HG02763 (cell line): ENCODE data around the gene RALGAPB.
"Not testable (repeated sequence)": the region's sequence is repeated elsewhere in the genome, so short reads cannot be mapped to it uniquely, and the experiment has no call there.

ENCODE experiments used
- ATAC-seq: cut with Tn5 transposase; IDR thresholded peaks from one replicate; pipeline ENCODE4 v1.9.1; 2021; ENCODE audit warnings: mild to moderate bottlenecking, moderate library complexity; ENCODE audit not compliant: unreplicated experiment

The RALGAPB gene

DNA sequence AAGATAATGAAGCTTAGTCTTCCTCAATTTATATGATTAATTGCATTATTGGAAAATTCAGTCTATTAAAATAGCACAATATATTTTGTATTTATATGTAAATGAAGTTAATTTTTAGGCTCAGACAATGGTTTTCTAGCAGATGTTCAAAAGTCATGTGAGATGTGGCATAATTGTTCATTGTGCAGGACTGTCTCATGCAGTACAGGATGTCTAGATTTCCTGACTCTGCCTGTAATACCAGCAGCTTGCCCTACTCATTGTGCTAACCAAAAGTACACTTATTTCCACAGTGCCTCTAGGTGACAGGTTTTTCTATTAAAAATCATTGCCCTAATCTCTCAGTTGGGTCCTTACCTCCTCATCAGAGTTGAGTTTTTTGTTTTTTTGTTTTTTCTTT, 12.4 kb downstream of the RALGAPB start:
- no peak for ATAC-seq

GRCh38 chr20:38489181-38489580, 16.5 kb downstream of the RALGAPB start:
- ATAC-seq = no peak

DNA sequence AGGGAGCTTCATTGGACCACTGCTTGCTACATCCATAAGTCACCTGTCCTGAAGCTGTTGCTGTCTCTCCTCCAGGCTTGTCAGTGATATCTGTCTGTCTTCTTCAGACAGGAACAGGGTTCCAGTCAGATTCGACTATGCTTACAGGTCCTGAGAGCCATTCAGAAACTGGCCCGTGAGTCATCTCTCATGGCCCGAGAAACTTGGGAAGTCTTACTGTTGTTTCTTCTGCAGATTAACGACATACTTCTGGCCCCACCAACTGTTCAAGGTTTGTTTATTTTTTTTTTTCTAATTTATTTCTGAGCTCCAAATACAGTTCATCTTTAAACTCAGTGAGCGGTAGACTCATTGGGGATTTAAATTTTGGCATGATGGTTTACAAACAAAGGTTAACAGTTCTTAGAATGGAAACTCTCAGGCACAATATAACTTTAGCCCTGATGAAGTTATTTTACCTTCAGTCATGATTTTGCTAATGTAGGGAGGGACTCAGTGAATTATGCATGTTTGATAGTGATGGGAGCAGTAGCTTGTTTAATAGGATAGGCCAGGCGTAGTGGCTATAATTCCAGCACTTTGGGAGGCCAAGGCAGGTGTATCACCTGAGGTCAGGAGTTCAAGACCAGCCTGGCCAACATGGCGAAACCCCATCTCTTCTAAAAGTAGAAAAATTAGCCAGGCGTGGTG, 24.7 kb downstream of the RALGAPB start:
- ATAC-seq = no peak

GRCh38 chr20:38498909-38499308, 26.3 kb downstream of the RALGAPB start:
- no peak for ATAC-seq

GRCh38 chr20:38499366-38499765, 26.7 kb downstream of the RALGAPB start:
- no peak for ATAC-seq

- ATAC-seq = no peak
Measured at GRCh38 chr20:38501858-38502436, 29.3 kb downstream of the RALGAPB start.

DNA sequence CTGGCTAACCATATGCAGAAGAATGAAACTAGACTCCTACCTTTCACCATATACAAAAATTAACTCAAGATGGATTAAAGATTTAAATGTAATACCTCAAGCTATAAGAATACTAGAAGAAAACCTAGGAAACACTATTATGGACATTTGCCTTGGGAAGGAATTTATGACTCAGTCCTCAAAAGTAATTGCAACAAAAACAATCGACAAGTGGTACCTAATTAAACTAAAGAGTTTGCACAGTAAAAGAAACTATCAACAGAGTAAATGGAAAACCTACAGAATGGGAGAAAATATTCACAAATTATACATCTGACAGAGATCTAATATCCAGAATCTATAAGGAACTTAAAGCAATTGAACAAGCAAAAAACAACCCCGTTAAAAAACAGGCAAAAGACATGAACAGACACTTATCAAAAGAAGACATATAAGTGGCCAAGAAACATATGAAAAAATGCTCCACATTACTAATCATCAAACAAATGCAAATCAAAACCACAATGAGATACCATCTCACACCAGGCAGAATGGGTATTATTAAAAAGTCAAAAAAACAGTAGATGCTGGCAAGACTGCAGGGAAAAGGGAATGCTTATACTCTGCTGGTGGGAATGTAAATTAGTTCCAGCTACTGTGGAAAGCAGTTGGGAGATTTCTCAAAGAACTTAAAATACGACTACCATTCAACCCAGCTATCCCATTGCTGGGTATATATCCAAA, 31.9 kb downstream of the RALGAPB start:
- no peak for ATAC-seq

DNA sequence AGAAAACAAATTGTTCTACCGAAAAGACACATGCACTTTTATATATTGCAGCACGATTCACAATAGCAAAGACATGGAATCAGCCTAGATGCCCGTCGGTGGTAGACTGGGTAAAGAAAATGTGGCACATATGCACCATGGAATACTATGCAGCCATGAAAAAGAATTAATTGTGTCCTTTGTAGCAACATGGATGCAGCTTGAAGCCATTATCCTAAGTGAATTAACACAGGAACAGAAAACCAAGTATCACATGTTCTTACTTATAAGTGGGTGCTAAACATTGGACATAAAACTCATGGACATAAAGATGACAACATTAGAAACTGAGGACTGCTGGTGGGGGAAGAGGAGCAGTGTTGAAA, 32.4 kb downstream of the RALGAPB start:
- no peak for ATAC-seq

DNA sequence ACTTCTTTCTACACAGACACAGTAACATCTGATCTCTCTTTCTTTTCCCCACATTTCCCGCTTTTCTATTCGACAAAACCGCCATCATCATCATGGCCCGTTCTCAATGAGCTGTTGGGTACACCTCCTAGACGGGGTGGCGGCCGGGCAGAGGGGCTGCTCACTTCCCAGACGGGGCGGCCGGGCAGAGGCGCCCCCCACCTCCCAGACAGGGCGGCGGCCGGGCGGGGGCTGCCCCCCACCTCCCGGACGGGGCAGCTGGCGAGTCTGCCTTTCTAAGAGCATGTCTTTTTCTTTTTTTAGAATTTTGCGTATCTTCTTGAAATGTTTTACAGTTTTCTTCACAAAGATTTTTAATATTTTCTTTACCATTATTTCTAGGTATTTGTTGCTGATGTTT, 39.1 kb downstream of the RALGAPB start:
- ATAC-seq = not testable (repeated sequence)

- ATAC-seq = no peak
Measured at GRCh38 chr20:38514185-38514584, 41.5 kb downstream of the RALGAPB start.

DNA sequence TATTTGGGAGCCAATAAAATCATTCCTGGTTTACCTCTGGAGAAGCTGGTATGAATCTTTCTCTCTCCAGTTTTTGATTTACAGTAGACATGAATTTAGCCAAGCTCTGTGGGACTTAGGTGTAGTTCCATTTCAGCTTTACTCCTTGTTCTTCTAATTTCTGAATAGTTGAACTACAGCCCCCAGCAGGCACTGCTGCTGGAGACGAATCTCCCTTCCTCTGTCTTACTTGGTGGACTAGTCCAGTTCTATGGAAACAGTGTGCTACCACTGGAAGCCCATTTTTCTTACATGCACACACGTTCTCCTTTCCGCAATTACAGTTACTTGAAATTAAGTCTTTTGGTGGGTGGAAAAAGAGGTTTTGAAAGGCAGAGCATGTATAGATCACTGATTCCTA, 42.3 kb downstream of the RALGAPB start:
- no peak for ATAC-seq

DNA sequence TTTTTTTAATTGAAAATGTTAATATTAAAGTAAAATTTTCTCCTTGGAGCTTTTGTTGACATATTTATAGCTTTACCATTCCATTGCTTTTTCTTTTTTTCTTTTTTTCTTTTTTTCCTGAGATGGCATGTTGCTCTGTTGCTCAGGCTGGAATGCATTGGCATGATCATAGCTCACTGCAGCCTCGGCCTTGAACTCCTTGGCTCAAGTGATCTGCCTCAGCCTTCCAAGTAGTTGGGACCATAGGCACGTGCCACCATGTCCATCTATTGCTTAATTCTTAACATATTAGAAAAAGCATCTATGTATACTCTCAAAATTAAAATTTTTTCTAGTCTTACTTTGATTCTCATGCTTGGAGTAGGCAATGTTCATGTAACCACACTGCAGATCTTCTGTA, 43.0 kb downstream of the RALGAPB start:
- no peak for ATAC-seq

DNA sequence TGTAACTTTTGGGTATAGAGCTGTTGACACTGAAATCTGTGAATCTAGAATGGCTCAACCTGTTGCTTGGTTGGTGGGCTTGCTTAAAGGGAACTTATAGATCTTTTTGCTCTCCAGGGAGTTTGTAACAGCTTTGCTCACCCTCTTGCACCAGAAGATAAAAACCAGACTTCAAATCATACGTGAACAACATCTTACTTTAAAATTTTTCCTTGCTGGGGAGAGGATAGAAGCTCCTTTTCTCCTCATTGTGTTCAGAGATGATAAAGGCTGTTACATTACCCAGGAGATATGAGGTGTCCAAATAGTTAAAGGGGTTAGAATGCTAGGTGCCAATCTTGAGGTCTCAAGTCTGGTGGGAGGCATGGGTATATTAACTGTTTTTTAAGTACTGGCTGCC, 46.8 kb downstream of the RALGAPB start:
- no peak for ATAC-seq

DNA sequence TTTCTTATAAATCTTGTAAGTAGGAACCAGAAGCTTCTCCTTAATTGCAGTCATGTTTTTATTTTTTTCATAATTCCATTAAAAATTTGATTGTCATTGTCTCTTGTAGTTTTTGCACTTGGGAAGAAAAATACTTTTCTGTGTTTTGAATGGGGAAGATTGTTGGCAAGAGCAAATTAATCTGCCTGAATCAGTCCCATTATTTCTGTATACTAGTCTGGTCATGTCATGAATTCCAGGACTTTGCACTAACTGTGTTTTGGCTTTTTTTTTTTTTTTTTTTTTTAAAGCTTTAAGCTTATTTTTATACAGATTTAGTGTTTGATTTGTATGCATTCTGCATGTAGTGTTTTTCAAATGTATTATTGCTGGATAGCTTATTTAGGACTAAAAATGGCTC, 47.6 kb downstream of the RALGAPB start:
- ATAC-seq = no peak

DNA sequence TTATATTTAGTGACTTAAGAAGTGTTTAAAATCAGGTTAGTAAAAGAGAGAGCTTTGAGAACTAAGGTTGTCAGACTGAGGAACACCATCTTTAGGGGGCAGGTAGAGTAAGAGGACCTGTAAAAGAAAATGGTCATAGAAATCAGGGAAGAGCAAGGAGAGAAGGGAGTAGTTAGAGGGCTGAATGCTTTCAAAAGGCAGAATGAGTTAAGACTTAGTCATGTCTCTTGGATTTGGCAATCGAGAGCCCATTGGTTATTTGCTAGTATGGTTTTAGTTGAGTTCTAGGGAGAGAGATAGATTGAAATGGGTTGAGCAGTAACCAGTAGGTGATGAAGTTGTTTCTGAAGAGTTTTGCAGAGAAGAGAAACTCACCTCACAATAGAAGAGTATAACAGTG, 51.1 kb downstream of the RALGAPB start:
- ATAC-seq = no peak

- ATAC-seq = no peak
Measured at GRCh38 chr20:38528167-38528566, 55.5 kb downstream of the RALGAPB start.

- ATAC-seq = no peak
Measured at GRCh38 chr20:38531021-38531420, 58.4 kb downstream of the RALGAPB start.

- ATAC-seq = no peak
Measured at GRCh38 chr20:38534756-38535155, 62.1 kb downstream of the RALGAPB start.

DNA sequence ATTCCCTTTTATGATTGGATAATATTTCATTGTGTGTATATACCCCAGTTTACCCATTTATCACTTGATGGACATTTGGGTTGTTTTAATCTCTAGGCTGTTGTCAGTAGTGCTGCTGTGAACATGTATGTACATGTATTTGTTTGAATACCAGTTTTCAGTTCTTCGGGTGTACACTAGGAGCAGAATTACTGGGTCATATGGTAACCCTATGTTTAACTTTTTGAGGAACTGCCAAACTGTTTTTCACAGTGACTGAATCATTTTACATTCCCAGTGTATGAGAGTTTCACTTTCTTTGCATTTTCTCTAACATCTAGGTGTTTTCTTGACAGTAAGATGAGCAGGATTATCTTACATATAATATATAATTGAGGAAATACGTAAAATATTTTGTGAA, 63.7 kb downstream of the RALGAPB start:
- ATAC-seq = no peak

DNA sequence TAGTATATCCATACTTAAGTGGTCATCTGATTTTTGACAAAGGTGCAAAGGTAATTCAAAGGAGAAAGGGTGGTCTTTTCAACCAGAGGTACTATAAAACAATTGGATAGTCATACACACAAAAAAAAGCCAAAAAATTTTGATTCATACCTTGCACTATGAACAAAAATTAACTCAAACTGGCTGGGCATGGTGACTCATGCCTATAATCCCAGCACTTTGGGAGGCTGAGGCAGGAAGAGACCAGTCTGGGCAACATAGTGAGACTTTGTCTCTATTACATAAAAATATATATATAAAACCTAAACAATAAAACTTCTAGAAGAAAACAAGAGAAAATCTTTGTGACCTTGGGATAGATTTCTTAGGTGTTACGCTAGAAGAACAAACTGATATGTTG, 64.5 kb downstream of the RALGAPB start:
- ATAC-seq = no peak

- no peak for ATAC-seq
Measured at GRCh38 chr20:38538789-38539188, 66.1 kb downstream of the RALGAPB start.
